Measurements from ENCODE around the gene FBXL14. TPM values are rescaled to one million over a fixed set of nuclear protein-coding genes. Genes with fewer than 3 reads are reported as not detected.

FBXL14 gene
- polyA plus RNA-seq, 1 of the 3 experiments (the other 2 are of a cell fraction), result 11.3 TPM

GRCh38 chr12:1583421-1584078 lies 10.8 kb downstream of the FBXL14 start (continued):
- TF ChIP-seq FOXJ3 (CRISPR knock-in tag; IDR thresholded peaks at IDR 0.05), result no peak
- TF ChIP-seq IRF3 (IDR thresholded peaks at IDR 0.05; ENCODE audit: low read depth, low read length), result no peak
- no peak for TF ChIP-seq RFX5 (IDR thresholded peaks at IDR 0.05; ENCODE audit: low read length)
- no peak for TF ChIP-seq MEF2A (IDR thresholded peaks at IDR 0.05; ENCODE audit: borderline replicate concordance, low read depth)
- TF ChIP-seq GATA2 (CRISPR knock-in tag; IDR thresholded peaks at IDR 0.05), result no peak
- 0 out of 2 replicates have a peak, but pooled peaks have one; percentile 26 for TF ChIP-seq MXI1 (IDR thresholded peaks at IDR 0.05; ENCODE audit: low read depth, low read length)
- TF ChIP-seq, protein P1, sequence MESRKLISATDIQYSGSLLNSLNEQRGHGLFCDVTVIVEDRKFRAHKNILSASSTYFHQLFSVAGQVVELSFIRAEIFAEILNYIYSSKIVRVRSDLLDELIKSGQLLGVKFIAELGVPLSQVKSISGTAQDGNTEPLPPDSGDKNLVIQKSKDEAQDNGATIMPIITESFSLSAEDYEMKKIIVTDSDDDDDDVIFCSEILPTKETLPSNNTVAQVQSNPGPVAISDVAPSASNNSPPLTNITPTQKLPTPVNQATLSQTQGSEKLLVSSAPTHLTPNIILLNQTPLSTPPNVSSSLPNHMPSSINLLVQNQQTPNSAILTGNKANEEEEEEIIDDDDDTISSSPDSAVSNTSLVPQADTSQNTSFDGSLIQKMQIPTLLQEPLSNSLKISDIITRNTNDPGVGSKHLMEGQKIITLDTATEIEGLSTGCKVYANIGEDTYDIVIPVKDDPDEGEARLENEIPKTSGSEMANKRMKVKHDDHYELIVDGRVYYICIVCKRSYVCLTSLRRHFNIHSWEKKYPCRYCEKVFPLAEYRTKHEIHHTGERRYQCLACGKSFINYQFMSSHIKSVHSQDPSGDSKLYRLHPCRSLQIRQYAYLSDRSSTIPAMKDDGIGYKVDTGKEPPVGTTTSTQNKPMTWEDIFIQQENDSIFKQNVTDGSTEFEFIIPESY (IDR thresholded peaks at IDR 0.05; ENCODE audit: borderline replicate concordance, low read depth), result no peak

DNA sequence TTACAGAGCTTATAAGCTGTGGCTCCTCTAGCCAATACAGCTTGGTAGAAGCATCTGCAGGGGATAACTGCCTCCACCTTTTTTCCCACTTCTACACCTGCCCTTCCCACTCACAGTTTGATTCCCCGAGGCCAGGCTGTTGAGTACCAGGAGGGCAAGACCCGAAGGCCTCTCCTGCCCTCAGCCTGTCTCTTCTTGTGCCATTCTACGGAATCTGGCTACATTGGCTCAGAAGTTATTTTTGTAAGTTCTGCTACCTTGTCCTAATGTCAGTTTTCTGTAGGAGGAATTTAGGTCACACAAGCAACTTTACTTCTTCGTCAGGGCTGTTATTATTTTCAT lies 11.7 kb downstream of the FBXL14 start:
- no peak overlapping the region for H2AFZ ChIP-seq (ENCODE audit: low read depth)
- H3K79me2 ChIP-seq (ENCODE audit: insufficient read depth), result peaks cover 96% of the 10 kb centered on the region
- peaks cover 33% of the 10 kb centered on the region for H3F3A ChIP-seq (replicated peaks; ENCODE audit: insufficient read depth)
- WGBS (ENCODE audit: low lambda C conversion rate), result 96% methylated on average over 4 of the region's 4 CpGs
- H3K4me2 ChIP-seq, result peak overlapping the region; percentile 38; the same call in 1 of the 2 replicates
- ChIA-PET CTCF (interaction anchor here (0.7 to 12.2 kb wide), 45 partner anchors 8 to 1007 kb away, joined by 3 to 268 read pairs (median 4); partner anchors contain the start of genes FBXL14 and RAD52), POLR2A (interaction anchor here (1.0 to 1.3 kb wide), 2 partner anchors 11 to 465 kb away, joined by 3 to 4 read pairs; partner anchors contain the start of gene FBXL14)
- H3K4me3 ChIP-seq (ENCODE audit: low read depth in 2 of 2, low read length in 1 of 2), result no peak overlapping the region
- H3K4me1 ChIP-seq (ENCODE audit: control insufficient read depth in 1 of 2, insufficient read depth in 2 of 2, low read depth in 1 of 2, low read length in 1 of 2), result peaks cover 0 to 34% of the 10 kb centered on the region in 2 experiments; a peak in 3 of 4 replicates
- TF ChIP-seq, protein P2, sequence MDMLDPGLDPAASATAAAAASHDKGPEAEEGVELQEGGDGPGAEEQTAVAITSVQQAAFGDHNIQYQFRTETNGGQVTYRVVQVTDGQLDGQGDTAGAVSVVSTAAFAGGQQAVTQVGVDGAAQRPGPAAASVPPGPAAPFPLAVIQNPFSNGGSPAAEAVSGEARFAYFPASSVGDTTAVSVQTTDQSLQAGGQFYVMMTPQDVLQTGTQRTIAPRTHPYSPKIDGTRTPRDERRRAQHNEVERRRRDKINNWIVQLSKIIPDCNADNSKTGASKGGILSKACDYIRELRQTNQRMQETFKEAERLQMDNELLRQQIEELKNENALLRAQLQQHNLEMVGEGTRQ (IDR thresholded peaks at IDR 0.05; ENCODE audit: borderline replicate concordance, low read depth, low read length), result no peak
- no peak for TF ChIP-seq NFIC (IDR thresholded peaks at IDR 0.05; ENCODE audit: borderline replicate concordance)
- TF ChIP-seq RFX5 (IDR thresholded peaks at IDR 0.05; ENCODE audit: low read length), result no peak
- TF ChIP-seq REST (IDR thresholded peaks at IDR 0.05; ENCODE audit: low read depth, low read length), result no peak
- TF ChIP-seq JUND (IDR thresholded peaks at IDR 0.05), result no peak
- TF ChIP-seq GATA2 (CRISPR knock-in tag; IDR thresholded peaks at IDR 0.05), result no peak
- TF ChIP-seq RAD21 (IDR thresholded peaks at IDR 0.05; ENCODE audit: low read length), result no peak
- no peak for TF ChIP-seq RXRA (IDR thresholded peaks at IDR 0.05; ENCODE audit: borderline replicate concordance, low read depth)
- TF ChIP-seq SMC3 (IDR thresholded peaks at IDR 0.05; ENCODE audit: low read depth, low read length), result no peak
- TF ChIP-seq, protein P3, sequence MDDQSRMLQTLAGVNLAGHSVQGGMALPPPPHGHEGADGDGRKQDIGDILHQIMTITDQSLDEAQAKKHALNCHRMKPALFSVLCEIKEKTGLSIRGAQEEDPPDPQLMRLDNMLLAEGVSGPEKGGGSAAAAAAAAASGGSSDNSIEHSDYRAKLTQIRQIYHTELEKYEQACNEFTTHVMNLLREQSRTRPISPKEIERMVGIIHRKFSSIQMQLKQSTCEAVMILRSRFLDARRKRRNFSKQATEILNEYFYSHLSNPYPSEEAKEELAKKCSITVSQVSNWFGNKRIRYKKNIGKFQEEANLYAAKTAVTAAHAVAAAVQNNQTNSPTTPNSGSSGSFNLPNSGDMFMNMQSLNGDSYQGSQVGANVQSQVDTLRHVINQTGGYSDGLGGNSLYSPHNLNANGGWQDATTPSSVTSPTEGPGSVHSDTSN (IDR thresholded peaks at IDR 0.05), result no peak
- TF ChIP-seq, protein P4, sequence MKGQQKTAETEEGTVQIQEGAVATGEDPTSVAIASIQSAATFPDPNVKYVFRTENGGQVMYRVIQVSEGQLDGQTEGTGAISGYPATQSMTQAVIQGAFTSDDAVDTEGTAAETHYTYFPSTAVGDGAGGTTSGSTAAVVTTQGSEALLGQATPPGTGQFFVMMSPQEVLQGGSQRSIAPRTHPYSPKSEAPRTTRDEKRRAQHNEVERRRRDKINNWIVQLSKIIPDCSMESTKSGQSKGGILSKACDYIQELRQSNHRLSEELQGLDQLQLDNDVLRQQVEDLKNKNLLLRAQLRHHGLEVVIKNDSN (IDR thresholded peaks at IDR 0.05; ENCODE audit: borderline replicate concordance, low read depth), result no peak
- TF ChIP-seq, protein P5, sequence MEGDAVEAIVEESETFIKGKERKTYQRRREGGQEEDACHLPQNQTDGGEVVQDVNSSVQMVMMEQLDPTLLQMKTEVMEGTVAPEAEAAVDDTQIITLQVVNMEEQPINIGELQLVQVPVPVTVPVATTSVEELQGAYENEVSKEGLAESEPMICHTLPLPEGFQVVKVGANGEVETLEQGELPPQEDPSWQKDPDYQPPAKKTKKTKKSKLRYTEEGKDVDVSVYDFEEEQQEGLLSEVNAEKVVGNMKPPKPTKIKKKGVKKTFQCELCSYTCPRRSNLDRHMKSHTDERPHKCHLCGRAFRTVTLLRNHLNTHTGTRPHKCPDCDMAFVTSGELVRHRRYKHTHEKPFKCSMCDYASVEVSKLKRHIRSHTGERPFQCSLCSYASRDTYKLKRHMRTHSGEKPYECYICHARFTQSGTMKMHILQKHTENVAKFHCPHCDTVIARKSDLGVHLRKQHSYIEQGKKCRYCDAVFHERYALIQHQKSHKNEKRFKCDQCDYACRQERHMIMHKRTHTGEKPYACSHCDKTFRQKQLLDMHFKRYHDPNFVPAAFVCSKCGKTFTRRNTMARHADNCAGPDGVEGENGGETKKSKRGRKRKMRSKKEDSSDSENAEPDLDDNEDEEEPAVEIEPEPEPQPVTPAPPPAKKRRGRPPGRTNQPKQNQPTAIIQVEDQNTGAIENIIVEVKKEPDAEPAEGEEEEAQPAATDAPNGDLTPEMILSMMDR (IDR thresholded peaks at IDR 0.05), result no peak
- H3K27me3 ChIP-seq (ENCODE audit: insufficient read depth), result no peaks in the 10 kb centered on the region
- H4K20me1 ChIP-seq (ENCODE audit: insufficient read depth), result peaks cover 6% of the 10 kb centered on the region
- H3K9ac ChIP-seq, result no peak overlapping the region
- no peaks in the 10 kb centered on the region for H3K9me3 ChIP-seq
- no peaks in the 10 kb centered on the region for H3K9me2 ChIP-seq
- no peaks in the 10 kb centered on the region for H3K36me3 ChIP-seq (replicated peaks in 1 of 2; ENCODE audit: control insufficient read depth in 1 of 2, insufficient read depth in 2 of 2, low read length in 1 of 2)
- no peak for DNase-seq
- peak overlapping the region in 1 of 2 experiments; percentile 33; a peak in 2 of 4 replicates for H3K27ac ChIP-seq (ENCODE audit: low read depth in 2 of 2, low read length in 1 of 2)
